HG03521 (cell line): Measurements from ENCODE around the gene AKAP7.

Experiments
- ATAC-seq: cut with Tn5 transposase; IDR thresholded peaks from one replicate; pipeline ENCODE4 v1.9.1; 2021; ENCODE audit warnings: mild to moderate bottlenecking, moderate library complexity; ENCODE audit not compliant: unreplicated experiment

Gene AKAP7

DNA sequence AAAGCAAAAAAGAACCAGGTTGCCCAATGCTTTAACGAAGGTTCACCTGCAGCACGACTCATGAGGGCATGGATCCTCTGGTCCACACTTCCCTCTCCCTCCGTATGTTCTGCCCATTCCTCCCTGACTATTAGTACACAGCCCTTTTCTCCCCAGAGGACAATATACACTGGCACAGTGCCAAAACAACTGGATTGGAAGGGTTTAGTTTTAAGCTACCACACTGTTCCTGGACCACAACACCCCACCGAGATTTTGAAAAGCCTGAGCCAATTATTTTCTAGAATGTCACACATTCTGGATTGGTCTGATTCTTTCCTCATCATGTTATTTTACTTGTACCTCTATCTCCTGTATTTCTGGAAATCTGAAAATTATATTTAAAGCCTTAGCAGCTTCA is 2.9 kb upstream of the AKAP7 start:
- no peak for ATAC-seq

DNA sequence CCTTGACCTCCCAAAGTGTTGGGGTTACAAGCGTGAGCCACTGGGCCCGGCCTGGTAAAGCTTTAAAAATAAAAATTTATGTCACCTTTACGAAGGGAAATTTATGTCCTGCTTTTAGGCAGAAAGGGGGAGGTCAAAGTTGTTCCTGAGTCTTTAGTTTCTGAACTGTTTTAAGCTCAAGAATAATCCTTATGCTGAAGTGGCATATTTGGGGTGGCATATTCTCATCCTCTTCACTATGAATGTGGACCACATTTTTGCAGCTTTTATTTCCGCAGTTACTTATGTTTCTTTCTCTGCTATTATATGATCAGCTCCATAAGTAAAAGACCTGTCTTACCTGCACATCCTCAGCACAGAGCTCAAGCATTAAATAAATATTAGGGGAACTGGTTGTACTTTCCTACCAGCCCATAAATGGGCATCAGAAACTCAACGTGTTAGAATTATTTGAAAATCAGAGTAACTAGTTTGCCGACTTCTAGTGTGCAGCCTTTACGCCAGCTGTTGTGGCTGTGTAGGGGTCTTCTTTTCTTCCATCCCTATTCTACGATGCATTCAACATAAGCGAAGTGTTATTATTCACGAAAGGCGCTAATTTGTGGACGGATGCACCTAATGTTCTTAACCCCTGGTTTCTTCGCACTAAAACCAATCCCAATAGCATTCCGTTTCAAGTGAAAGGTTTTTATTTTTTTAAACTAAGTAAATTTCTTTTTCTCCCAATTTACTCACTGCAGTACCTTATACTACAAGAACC is 867 bp upstream of the AKAP7 start:
- no peak for ATAC-seq

DNA sequence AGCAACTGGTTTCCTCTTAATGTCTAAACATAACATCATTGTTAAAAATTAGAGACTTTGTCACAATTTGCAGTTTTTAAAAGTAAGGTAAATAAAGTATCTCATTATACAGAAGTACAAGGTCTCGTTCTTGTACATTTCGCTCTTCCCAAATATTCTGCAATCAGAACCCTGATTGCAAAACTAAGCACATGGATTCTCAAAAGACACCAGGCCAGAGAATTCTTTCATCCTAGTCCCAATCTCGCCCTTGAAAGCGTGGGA is 355 bp upstream of the AKAP7 start:
- ATAC-seq = no peak

DNA sequence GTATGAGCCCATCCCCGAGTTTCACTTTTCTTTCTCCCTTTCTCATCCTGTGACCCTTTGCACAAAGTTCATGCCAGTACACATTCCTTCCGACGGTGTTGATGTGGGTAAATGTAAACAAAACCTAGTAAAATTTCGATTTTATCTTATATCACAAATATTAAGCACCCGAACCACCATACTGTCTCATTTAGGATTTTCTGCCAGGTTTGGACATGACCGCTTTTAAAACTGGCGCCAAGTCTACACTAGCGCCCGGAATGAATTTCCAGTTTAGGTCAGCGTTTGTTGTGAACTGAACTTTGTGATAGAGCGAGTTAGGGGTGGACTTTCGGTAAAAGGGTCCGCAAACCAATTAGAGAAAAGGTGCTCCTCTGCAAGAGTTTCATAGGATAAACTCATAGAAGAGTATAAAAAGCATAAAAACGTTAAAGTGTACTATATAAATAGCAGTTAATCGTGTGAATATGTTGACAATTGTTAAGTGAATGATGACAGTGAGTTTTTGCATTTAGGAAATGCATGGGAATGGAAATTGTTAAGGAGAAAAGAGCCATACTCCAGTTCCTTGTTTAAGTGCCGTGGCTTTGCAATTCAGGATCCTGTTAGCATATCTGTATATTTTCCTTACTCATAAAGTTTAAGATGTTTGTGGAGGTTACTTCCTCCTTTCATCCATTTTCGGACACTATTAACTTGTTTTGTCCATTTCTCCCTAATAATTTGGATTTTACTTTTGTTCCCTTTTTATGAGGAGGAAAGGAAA is 937 bp downstream of the AKAP7 start:
- ATAC-seq = no peak

DNA sequence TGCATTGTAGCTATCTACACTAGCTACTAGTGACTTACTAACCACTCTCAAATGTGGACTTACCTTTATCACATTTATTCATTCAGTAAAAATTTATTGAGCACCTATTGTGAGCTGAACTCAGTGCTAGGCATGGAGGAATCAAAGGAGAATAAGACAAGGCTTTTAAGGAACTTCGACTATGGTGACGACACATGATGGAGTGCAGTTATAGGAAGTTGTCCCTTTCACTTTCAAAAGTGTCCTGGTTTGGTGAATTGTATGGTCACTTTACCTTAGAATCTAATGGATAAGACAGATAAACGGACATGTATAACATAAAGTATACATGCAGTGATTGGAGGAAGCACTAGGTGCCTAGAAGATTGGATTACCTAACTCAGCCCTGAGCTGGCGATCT is 4.3 kb downstream of the AKAP7 start:
- no peak for ATAC-seq

DNA sequence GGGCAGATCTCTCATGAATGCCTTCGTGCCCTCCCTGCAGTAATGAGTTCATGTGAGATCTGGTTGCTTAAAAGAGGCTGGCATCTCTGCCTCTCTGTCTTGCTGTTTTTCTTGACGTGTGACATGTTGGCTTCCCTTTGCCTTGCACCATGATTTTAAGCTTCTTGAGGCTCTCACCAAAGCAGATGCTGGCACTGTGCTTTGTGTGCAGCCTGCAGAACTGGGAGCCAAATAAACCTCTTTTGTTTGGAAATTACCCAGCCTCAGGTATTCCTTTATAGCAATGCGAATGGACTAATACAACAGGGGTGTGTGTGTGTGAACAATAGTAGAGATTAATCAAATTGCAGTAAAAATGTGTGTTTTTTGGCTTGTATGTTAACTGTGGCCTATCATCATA is 8.1 kb downstream of the AKAP7 start:
- ATAC-seq = no peak

GRCh38 chr6:131146865-131147264 is 11.6 kb downstream of the AKAP7 start:
- no peak for ATAC-seq

GRCh38 chr6:131156411-131156810 is 21.1 kb downstream of the AKAP7 start:
- ATAC-seq = no peak

- ATAC-seq = no peak
These were observed 24.3 kb downstream of the AKAP7 start for GRCh38 chr6:131159578-131159977.

- ATAC-seq = no peak
These were observed 25.0 kb downstream of the AKAP7 start for GRCh38 chr6:131160254-131160758.

GRCh38 chr6:131161987-131162386 is 26.7 kb downstream of the AKAP7 start:
- ATAC-seq = no peak

- no peak for ATAC-seq
These were observed 28.6 kb downstream of the AKAP7 start for GRCh38 chr6:131163886-131164285.

DNA sequence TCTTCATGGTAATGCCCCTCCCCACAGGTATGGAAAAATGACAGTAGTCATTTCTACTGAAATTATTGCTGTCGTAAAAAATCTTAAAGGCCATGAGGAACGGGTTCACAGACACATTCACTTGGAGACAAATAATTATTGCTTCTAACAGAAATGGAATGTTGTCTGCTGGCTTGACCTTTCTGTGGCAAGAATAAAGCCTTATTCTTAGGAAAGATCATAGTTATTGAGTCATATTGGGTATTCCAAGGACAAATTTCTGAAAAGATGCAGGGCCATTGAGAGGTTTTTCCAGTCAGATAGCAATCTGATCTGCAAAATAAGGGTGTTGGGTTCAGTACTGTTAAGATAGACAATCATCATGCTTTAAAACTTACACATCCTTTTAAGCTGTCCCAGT is 29.2 kb downstream of the AKAP7 start:
- ATAC-seq = no peak

- ATAC-seq = no peak
These were observed 32.5 kb downstream of the AKAP7 start for GRCh38 chr6:131167773-131168172.

GRCh38 chr6:131169613-131170012 is 34.3 kb downstream of the AKAP7 start:
- no peak for ATAC-seq

- no peak for ATAC-seq
These were observed 37.0 kb downstream of the AKAP7 start for GRCh38 chr6:131172222-131172621.

DNA sequence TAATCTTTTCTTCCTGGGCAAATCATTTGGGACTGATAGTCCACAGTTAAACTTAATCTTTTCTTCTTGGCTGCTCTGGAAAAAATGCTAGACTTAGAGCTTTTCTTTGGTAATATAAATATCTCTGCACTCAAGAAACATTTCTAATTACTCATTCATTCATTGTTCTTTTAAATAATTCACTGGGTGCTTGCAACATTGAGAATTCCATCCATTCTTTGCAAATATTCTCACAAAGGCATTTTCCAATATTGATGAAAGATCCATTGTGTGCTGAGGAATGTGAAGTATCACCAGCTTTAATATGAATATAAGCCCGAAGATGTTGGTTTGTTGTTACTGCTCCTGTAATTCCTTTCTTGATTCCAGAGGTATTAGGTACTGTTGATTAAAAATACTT is 38.4 kb downstream of the AKAP7 start:
- ATAC-seq = no peak

GRCh38 chr6:131175564-131175963 is 40.3 kb downstream of the AKAP7 start:
- no peak for ATAC-seq

DNA sequence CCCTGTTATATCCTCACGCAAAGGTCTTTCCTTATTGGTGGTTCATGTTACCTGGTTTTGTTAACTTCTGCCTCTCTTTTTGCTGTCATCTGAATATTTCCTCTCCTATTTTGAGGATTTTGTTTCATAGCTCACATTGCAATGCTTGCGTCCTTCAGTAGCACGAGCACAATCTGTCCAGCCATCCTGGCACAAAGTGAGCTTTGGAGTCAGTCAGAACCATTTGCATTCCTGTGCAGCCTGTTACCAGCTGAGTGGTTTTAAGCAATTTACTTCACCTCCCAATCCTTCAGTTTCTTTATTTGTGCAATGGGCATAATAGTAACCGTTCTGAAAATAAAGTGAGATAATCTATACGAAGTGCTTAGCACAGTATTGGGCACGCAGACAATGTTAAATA is 42.7 kb downstream of the AKAP7 start:
- no peak for ATAC-seq

GRCh38 chr6:131182991-131183425 is 47.7 kb downstream of the AKAP7 start:
- no peak for ATAC-seq

- ATAC-seq = no peak
These were observed 48.3 kb downstream of the AKAP7 start for GRCh38 chr6:131183427-131184095.

- no peak for ATAC-seq
These were observed 56.3 kb downstream of the AKAP7 start for GRCh38 chr6:131191590-131191989.
